HepG2 (cell line): ENCODE results near the gene ARHGDIA. TPM values are rescaled to one million over a fixed set of nuclear protein-coding genes. Genes with fewer than 3 reads are reported as not detected.

Experiments used
- ATAC-seq: fragments of 200-7000 bp; cut with Tn5 transposase; 3 replicates; pipeline ENCODE4 v1.9.1; 2020; ENCODE audit warnings: mild to moderate bottlenecking, moderate library complexity
- BruUV-seq: library from RNA; stranded (reverse); fragments of 400-500 nt; replicated peaks from 2 replicates; lab custom pipeline; 2021; lab: Mats Ljungman, UMichigan
- CTCF ChIA-PET: fragments of 300-600 bp; formaldehyde crosslinking; extraction: SDS; loops from one replicate; lab custom pipeline; 2021; ENCODE audit warnings: low total read pairs, inconsistent platforms, low intra/inter-chr PET ratio; lab: Yijun Ruan, JAX
- POLR2A ChIA-PET: fragments of 350-600 bp; sonication (Branson Sonifier 250); formaldehyde crosslinking; loops from one replicate; lab custom pipeline; 2020; ENCODE audit warnings: antibody characterized with exemption, inconsistent platforms; lab: Yijun Ruan, JAX
- DNase-seq: peaks from one replicate; pipeline ENCODE4 v3.0.0-alpha.2; 2015; ENCODE audit warnings: low spot score
- FAIRE-seq: peaks from 3 replicates; lab custom pipeline; 2011; peaks lifted over from hg19 to GRCh38; lab: Jason Lieb, UNC
- H2AFZ ChIP-seq: one replicate; pipeline ENCODE4 v1.6.1; 2011; ENCODE audit warnings: low read length, inconsistent platforms
- H3K27ac ChIP-seq: fragments of 300-600 bp; 3 replicates; pipeline ENCODE4 v1.8.0; 2011; ENCODE audit warnings: mixed run types, mild to moderate bottlenecking, mixed read lengths, low read length, inconsistent platforms; ENCODE audit not compliant: insufficient read depth; ENCODE audit errors: extremely low read length
- H3K27me3 ChIP-seq, 2 experiments: fragments of 200-600 bp in 1 of 2; 2 replicates in 1 of 2; 3 replicates in 1 of 2; pipeline versions ENCODE4 v1.6.0 to v1.8.0; 2011; ENCODE audit warnings: low read length in 2 of 2, mild to moderate bottlenecking in 2 of 2, moderate library complexity in 2 of 2, inconsistent platforms in 1 of 2; ENCODE audit not compliant: insufficient read depth in 2 of 2, control insufficient read depth in 1 of 2
- H3K36me3 ChIP-seq, 2 experiments: fragments of 200-600 bp in 1 of 2; replicated peaks in 1 of 2; 2 replicates in 1 of 2; 3 replicates in 1 of 2; pipeline versions ENCODE4 v1.5.1 to v1.8.0; 2011; ENCODE audit warnings: low read length in 2 of 2, inconsistent platforms in 1 of 2; ENCODE audit not compliant: insufficient read depth in 2 of 2, control insufficient read depth in 1 of 2
- H3K4me1 ChIP-seq: 2 replicates; pipeline ENCODE4 v1.5.1; 2012; ENCODE audit warnings: low read length, inconsistent platforms; ENCODE audit not compliant: insufficient read depth
- H3K4me2 ChIP-seq: 2 replicates; pipeline ENCODE4 v1.6.0; 2011; ENCODE audit warnings: low read depth, low read length, inconsistent platforms
- H3K4me3 ChIP-seq, 3 experiments: fragments of 200-600 bp in 1 of 3; sonication (generic), shearing (Covaris generic) in 1 of 3; replicated peaks in 1 of 3; 2 replicates each; pipeline ENCODE4 v1.5.1; 2011 to 2016; ENCODE audit warnings: low read length in 3 of 3, inconsistent platforms in 2 of 3, low read depth in 2 of 3, mild to moderate bottlenecking in 2 of 3, control low read depth in 1 of 3, mixed read lengths in 1 of 3; ENCODE audit not compliant: insufficient read depth in 1 of 3
- H3K79me2 ChIP-seq: one replicate; pipeline ENCODE4 v1.6.1; 2011; ENCODE audit warnings: low read length, inconsistent platforms; ENCODE audit not compliant: insufficient read depth
- H3K9ac ChIP-seq: 2 replicates; pipeline ENCODE4 v1.6.0; 2011; ENCODE audit warnings: mild to moderate bottlenecking, low read depth, low read length, inconsistent platforms; ENCODE audit not compliant: insufficient read depth
- H3K9me3 ChIP-seq: 2 replicates; pipeline ENCODE4 v1.5.1; 2012; ENCODE audit warnings: mild to moderate bottlenecking, low read length
- H4K20me1 ChIP-seq: 2 replicates; pipeline ENCODE4 v1.6.0; 2011; ENCODE audit warnings: inconsistent platforms, mild to moderate bottlenecking, low read length, moderate library complexity; ENCODE audit not compliant: insufficient read depth
- AGO2 ChIP-seq: fragments of 200-400 bp; formaldehyde crosslinking; optimal IDR thresholded peaks from 2 replicates; pipeline ENCODE3; 2017; ENCODE audit warnings: mild to moderate bottlenecking, low read depth, low read length, moderate library complexity
- ESRRA ChIP-seq: sonication (generic); formaldehyde crosslinking; IDR thresholded peaks from 2 replicates; pipeline ENCODE4 v1.5.1; 2020; ENCODE audit warnings: mild to moderate bottlenecking, low read depth, missing genetic modification reagents
- KLF6 ChIP-seq: IDR thresholded peaks from 2 replicates; pipeline ENCODE4 v1.8.0; 2016; ENCODE audit warnings: missing biosample characterization, missing genetic modification reagents
- NR2C2 ChIP-seq: sonication (generic); formaldehyde crosslinking; IDR thresholded peaks from 2 replicates; pipeline ENCODE4 v1.4.0; 2020; ENCODE audit warnings: missing genetic modification reagents, mild to moderate bottlenecking, moderate library complexity, borderline replicate concordance
- SRSF1 ChIP-seq: fragments of 200-400 bp; formaldehyde crosslinking; optimal IDR thresholded peaks from 2 replicates; pipeline ENCODE3; 2017; ENCODE audit warnings: mild to moderate bottlenecking, low read depth, low read length, moderate library complexity
- TARDBP ChIP-seq: sonication (generic); formaldehyde crosslinking; IDR thresholded peaks from 2 replicates; pipeline ENCODE4 v1.8.0; 2022; ENCODE audit warnings: mild to moderate bottlenecking, missing genetic modification reagents
- TMF1 ChIP-seq: sonication (generic); formaldehyde crosslinking; IDR thresholded peaks from 2 replicates; pipeline ENCODE4 v1.8.1; 2022; ENCODE audit warnings: low read depth, missing genetic modification reagents
- ZFY ChIP-seq: sonication (generic); formaldehyde crosslinking; IDR thresholded peaks from 2 replicates; pipeline ENCODE4 v1.4.0; 2020; ENCODE audit warnings: missing genetic modification reagents
- ZNF556 ChIP-seq: sonication (generic); formaldehyde crosslinking; IDR thresholded peaks from 2 replicates; pipeline ENCODE4 v1.4.0; 2020; ENCODE audit warnings: mild to moderate bottlenecking, missing genetic modification reagents, borderline replicate concordance
- ZSCAN30 ChIP-seq: sonication (generic); formaldehyde crosslinking; IDR thresholded peaks from 2 replicates; pipeline ENCODE4 v1.5.0; 2020; ENCODE audit warnings: mild to moderate bottlenecking, missing genetic modification reagents
- WGBS: methylation state at CpG from one replicate; pipeline ENCODE4 v1.1.6; 2017; ENCODE audit warnings: low lambda C conversion rate; 5-methylcytosine and 5-hydroxymethylcytosine counted together
- in situ Hi-C: cut with HindIII; loops from 2 replicates; pipeline ENCODE4 v1.10.0; 2017; ENCODE audit warnings: low pct_unique_long_range_greater_than_20kb; ENCODE audit not compliant: extremely low pct_ligation_motif_present
- intact Hi-C: fragments of 100-400 bp; cut with micrococcal nuclease; formaldehyde crosslinking; loops from one replicate; pipeline ENCODE4 v1.10.0; 2022; ENCODE audit not compliant: unreplicated experiment
- polyA plus RNA-seq, 8 experiments: library from polyadenylated mRNA; depleted of rRNA in 3 of 8; stranded (reverse) in 7 of 8; unstranded in 1 of 8; fragments of >200 nt; fragmentation: Illumina TruSeq in 4 of 8; extraction: Trizol in 4 of 8; gene quantifications; 2 replicates each; pipeline versions ENCODE4 v1.2.1 to v1.2.3, GENCODE V29; 2011 to 2016; ENCODE audit warnings: low read depth in 4 of 8, missing spikeins in 1 of 8, mixed read lengths in 1 of 8; ENCODE audit not compliant: insufficient read depth in 1 of 8
- total RNA-seq, 5 experiments: library from RNA; depleted of rRNA; stranded (reverse); fragments of >200 nt; fragmentation: Illumina TruSeq; extraction: Trizol; gene quantifications; 2 replicates each; pipeline ENCODE4 v1.2.3, GENCODE V29; 2016; ENCODE audit warnings: low read depth in 1 of 5
- TF ChIP-seq, protein P1 (sequence below): sonication (generic); formaldehyde crosslinking; IDR thresholded peaks from 2 replicates; pipeline ENCODE4 v1.4.0; 2020; ENCODE audit warnings: mild to moderate bottlenecking, missing genetic modification reagents
- TF ChIP-seq, protein P2 (sequence below): sonication (generic); formaldehyde crosslinking; IDR thresholded peaks from 2 replicates; pipeline ENCODE4 v1.8.1; 2023; ENCODE audit warnings: mild to moderate bottlenecking, missing genetic modification reagents
- TF ChIP-seq, protein P3 (sequence below): sonication (generic); formaldehyde crosslinking; IDR thresholded peaks from 2 replicates; pipeline ENCODE4 v1.4.0; 2020; ENCODE audit warnings: missing genetic modification reagents
- TF ChIP-seq, protein P4 (sequence below): sonication (generic); formaldehyde crosslinking; IDR thresholded peaks from 2 replicates; pipeline ENCODE4 v1.5.0; 2020; ENCODE audit warnings: mild to moderate bottlenecking, missing genetic modification reagents, moderate library complexity

ARHGDIA gene
- total and polyA plus RNA-seq, 2 of the 13 experiments (the other 11 are each of a cell fraction or from before 2014, with no cell fraction given): 40.0 to 64.0 TPM

DNA sequence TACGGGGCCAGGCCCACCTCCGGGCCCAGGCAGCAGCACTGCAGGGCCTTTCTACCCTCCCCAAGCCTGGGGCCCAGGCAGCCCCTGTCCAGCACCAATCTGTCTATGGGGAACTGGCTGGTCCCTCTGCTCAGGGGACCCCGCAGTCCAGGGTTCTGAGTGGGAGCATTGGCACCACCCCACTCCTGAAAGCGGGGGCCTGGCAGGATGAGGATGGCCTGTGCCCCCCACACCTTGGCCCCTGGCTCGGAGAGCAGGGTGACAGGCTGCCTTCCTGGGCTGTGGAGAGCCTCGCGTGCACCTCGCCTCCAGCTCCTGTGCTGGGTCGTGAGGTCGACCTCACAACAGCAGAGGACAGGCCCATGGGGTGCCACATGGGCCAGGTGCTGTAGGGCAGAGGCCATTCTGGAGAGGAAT, 32.3 kb upstream of the ARHGDIA start:
- peak overlapping the region; percentile 28 for H3K27ac ChIP-seq
- in situ Hi-C loops: no loop called here
- POLR2A ChIA-PET: interaction anchor here (0.6 to 2.9 kb wide), 2 partner anchors 23 to 134 kb away, joined by 3 to 10 read pairs; partner anchors contain the start of gene DCXR
- no peak for TF ChIP-seq KLF6 (CRISPR knock-in tag)
- TF ChIP-seq, protein P1, sequence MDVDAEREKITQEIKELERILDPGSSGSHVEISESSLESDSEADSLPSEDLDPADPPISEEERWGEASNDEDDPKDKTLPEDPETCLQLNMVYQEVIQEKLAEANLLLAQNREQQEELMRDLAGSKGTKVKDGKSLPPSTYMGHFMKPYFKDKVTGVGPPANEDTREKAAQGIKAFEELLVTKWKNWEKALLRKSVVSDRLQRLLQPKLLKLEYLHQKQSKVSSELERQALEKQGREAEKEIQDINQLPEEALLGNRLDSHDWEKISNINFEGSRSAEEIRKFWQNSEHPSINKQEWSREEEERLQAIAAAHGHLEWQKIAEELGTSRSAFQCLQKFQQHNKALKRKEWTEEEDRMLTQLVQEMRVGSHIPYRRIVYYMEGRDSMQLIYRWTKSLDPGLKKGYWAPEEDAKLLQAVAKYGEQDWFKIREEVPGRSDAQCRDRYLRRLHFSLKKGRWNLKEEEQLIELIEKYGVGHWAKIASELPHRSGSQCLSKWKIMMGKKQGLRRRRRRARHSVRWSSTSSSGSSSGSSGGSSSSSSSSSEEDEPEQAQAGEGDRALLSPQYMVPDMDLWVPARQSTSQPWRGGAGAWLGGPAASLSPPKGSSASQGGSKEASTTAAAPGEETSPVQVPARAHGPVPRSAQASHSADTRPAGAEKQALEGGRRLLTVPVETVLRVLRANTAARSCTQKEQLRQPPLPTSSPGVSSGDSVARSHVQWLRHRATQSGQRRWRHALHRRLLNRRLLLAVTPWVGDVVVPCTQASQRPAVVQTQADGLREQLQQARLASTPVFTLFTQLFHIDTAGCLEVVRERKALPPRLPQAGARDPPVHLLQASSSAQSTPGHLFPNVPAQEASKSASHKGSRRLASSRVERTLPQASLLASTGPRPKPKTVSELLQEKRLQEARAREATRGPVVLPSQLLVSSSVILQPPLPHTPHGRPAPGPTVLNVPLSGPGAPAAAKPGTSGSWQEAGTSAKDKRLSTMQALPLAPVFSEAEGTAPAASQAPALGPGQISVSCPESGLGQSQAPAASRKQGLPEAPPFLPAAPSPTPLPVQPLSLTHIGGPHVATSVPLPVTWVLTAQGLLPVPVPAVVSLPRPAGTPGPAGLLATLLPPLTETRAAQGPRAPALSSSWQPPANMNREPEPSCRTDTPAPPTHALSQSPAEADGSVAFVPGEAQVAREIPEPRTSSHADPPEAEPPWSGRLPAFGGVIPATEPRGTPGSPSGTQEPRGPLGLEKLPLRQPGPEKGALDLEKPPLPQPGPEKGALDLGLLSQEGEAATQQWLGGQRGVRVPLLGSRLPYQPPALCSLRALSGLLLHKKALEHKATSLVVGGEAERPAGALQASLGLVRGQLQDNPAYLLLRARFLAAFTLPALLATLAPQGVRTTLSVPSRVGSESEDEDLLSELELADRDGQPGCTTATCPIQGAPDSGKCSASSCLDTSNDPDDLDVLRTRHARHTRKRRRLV (CRISPR knock-in tag): 0 out of 2 replicates have a peak, but pooled peaks have one; percentile 39
- peak; percentile 19 for TF ChIP-seq SRSF1
- no peak for TF ChIP-seq ZSCAN30 (CRISPR knock-in tag)
- no peak for TF ChIP-seq ZNF556 (CRISPR knock-in tag)
- no peak for TF ChIP-seq NR2C2 (CRISPR knock-in tag)
- TF ChIP-seq ZFY (CRISPR knock-in tag): peak; percentile 25; the same call in 1 of the 2 replicates
- TF ChIP-seq AGO2: peak; percentile 80
- TF ChIP-seq TARDBP (CRISPR knock-in tag): peak; percentile 58; the same call in 1 of the 2 replicates
- TF ChIP-seq ESRRA (CRISPR knock-in tag): 0 out of 2 replicates have a peak, but pooled peaks have one; percentile 41
- TF ChIP-seq, protein P2, sequence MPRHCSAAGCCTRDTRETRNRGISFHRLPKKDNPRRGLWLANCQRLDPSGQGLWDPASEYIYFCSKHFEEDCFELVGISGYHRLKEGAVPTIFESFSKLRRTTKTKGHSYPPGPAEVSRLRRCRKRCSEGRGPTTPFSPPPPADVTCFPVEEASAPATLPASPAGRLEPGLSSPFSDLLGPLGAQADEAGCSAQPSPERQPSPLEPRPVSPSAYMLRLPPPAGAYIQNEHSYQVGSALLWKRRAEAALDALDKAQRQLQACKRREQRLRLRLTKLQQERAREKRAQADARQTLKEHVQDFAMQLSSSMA (CRISPR knock-in tag): no peak
- 0 out of 2 replicates have a peak, but pooled peaks have one; percentile 11 for TF ChIP-seq TMF1 (CRISPR knock-in tag)
- TF ChIP-seq, protein P3, sequence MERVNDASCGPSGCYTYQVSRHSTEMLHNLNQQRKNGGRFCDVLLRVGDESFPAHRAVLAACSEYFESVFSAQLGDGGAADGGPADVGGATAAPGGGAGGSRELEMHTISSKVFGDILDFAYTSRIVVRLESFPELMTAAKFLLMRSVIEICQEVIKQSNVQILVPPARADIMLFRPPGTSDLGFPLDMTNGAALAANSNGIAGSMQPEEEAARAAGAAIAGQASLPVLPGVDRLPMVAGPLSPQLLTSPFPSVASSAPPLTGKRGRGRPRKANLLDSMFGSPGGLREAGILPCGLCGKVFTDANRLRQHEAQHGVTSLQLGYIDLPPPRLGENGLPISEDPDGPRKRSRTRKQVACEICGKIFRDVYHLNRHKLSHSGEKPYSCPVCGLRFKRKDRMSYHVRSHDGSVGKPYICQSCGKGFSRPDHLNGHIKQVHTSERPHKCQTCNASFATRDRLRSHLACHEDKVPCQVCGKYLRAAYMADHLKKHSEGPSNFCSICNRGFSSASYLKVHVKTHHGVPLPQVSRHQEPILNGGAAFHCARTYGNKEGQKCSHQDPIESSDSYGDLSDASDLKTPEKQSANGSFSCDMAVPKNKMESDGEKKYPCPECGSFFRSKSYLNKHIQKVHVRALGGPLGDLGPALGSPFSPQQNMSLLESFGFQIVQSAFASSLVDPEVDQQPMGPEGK (CRISPR knock-in tag): 0 out of 2 replicates have a peak, but pooled peaks have one; percentile 15
- TF ChIP-seq, protein P4, sequence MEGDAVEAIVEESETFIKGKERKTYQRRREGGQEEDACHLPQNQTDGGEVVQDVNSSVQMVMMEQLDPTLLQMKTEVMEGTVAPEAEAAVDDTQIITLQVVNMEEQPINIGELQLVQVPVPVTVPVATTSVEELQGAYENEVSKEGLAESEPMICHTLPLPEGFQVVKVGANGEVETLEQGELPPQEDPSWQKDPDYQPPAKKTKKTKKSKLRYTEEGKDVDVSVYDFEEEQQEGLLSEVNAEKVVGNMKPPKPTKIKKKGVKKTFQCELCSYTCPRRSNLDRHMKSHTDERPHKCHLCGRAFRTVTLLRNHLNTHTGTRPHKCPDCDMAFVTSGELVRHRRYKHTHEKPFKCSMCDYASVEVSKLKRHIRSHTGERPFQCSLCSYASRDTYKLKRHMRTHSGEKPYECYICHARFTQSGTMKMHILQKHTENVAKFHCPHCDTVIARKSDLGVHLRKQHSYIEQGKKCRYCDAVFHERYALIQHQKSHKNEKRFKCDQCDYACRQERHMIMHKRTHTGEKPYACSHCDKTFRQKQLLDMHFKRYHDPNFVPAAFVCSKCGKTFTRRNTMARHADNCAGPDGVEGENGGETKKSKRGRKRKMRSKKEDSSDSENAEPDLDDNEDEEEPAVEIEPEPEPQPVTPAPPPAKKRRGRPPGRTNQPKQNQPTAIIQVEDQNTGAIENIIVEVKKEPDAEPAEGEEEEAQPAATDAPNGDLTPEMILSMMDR: 0 out of 2 replicates have a peak, but pooled peaks have one; percentile 9

More for the DNA sequence above, 32.3 kb upstream of the ARHGDIA start:
- WGBS: 83% methylated on average over 10 of the region's 10 CpGs
- peaks cover 43 to 63% of the 10 kb centered on the region in 2 experiments for H3K36me3 ChIP-seq
- H3K4me2 ChIP-seq: 0 out of 2 replicates have a peak overlapping the region, but pooled peaks have one; percentile 68
- FAIRE-seq (no peak), DNase-seq (no peak), ATAC-seq (peak; percentile 4)
- H3K9ac ChIP-seq: no peak overlapping the region
- intact Hi-C loops: no loop called here
- peaks cover 9% of the 10 kb centered on the region for H3K79me2 ChIP-seq
- no peaks in the 10 kb centered on the region for H3K27me3 ChIP-seq
- no peaks in the 10 kb centered on the region for H3K9me3 ChIP-seq
- CTCF ChIA-PET: no interaction called here
- no TSS peak for BruUV-seq
- peaks cover 28% of the 10 kb centered on the region for H3K4me1 ChIP-seq
- peaks cover 8% of the 10 kb centered on the region; the same call in 1 of the 2 replicates for H4K20me1 ChIP-seq
- H2AFZ ChIP-seq: no peak overlapping the region
- no peak overlapping the region for H3K4me3 ChIP-seq
